ENCODE results near the gene KCNC1.

The KCNC1 gene

DNA sequence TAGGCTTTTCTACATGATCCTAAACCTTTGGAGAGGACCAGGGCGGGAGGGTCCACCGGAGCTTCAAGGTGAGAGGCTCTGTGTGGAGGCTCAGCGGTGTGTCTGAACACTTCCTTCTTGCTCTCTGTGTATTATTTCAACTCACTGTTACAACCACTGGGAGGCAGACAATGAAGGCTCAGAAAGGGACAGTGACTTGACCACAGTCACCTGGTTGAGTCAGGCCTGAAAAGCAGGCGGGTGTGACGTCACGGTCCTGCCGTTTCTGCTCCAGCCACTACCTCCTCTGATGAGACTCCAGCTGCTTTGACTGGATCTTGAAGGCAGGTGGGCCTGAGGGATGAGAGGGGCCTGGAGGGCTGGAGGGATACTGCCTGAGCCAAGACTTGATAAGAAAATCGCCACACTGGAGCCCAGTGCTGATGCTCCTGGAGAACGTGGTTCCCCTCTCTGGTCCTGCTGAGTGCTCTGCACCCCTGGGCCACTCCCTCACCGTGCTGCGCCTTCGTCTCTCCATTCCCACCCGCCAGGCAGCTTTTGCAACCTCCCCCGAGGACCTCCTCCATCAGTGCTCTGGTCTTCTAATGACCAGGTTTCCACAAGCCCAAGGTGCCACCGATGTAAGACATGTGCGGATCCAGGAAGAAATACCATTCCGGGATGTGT lies 27.9 kb downstream of the KCNC1 start:
- DNase-seq: no peak

GRCh38 chr11:17763244-17763643 lies 28.7 kb downstream of the KCNC1 start:
- no peak for DNase-seq

GRCh38 chr11:17763703-17764102 lies 29.1 kb downstream of the KCNC1 start:
- no peak for DNase-seq

DNA sequence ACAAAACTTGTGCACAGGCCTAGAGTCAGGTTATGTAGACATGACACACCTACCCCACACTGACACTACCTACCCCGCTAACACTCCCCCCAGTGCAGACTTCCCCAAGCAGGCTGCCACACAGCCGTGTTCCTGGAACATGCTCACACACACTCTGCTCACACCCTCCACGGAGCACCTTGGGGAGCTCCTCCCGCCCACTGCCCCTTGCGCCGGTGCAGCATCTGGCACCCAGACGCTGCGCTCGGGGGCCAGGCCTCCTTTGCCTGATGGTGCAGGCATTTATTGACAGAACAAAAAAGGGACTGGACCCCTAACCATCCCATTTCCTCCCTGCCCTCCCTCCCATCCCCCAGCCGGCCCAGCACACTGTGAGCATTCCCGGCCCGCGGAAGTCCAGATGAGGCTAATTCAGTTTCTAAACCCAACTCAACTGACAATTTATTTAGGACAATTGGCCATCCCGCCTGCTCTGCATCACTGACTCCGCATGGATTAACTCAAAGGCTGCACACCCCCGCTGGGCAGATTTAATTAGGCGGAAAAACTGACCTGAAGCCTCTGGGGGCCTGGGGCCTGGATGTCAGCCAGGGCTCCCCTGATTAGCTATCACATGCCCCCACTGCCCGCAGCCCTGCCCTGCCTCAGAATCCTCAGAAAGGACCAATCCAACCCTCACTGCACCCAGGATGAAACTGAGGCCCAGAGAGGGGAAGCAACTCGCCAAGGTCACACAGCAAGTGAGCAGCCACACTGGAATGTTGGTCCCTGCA lies 30.1 kb downstream of the KCNC1 start:
- no peak for DNase-seq

DNA sequence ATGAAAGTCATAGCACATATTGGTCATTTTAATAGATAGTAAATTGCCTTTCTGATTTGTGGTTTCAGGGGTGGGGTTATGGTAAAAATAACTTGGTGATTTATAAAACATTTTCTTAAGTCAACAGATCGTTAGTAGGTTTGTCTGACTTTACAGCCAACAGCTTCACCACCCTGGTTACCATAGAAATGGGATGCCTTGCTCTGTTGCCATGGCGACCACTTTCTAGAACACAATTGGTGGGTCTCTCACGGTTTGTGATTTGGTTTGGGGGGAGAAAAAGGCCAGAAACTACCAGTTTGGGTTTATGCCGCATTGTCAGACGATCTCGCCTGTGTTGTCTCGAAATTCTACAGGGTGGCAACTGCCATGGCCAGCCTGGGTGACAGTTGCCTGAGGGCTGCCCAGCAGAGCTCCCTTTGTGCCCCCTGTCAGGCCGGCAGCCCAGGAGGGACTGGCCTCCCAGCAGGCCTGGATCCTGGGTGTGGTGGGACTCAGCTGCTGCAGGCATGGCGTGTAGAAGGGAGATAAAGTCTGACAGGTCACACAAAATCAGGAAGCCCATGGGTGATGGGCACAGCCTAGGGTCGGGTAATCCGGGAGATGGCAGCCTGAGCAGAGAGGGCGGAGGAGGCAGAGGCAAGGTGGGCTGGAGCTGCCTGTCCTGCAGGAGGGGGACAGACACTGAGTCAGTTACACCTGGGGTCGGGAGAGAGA lies 30.9 kb downstream of the KCNC1 start:
- DNase-seq: no peak

DNA sequence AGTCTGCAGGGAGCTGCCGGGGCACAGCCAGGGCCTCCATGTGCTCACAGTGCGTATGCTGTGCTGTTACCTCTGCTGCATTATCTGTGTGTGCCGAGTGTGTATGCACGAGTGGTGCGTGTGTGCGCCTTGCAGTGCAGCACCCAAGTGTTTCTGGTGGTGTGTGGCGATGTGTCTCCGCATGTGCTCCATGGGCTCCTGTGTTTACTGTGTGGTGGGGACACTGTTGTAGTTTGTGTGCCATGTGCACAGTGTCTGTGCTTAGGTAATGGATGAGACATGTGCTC lies 31.4 kb downstream of the KCNC1 start:
- DNase-seq: no peak

DNA sequence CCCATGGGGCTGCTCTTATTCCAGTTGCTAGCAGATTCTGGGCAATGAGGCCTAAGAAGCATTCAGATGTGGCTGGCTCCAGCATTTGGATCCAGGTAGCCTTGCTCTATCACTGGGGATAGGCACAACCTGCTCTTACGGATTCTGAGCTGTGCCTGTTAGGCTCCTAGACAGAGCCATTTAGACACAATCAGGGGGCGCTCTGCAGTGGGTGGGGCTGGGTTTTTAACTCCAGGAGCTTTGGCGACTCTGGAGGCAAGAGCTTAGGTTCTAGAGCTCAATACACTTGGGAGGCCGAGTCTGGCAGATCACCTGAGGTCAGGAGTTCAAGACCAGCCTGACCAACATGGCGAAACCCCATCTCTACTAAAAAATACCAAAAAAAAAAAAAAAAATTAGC lies 32.0 kb downstream of the KCNC1 start:
- no peak for DNase-seq

DNA sequence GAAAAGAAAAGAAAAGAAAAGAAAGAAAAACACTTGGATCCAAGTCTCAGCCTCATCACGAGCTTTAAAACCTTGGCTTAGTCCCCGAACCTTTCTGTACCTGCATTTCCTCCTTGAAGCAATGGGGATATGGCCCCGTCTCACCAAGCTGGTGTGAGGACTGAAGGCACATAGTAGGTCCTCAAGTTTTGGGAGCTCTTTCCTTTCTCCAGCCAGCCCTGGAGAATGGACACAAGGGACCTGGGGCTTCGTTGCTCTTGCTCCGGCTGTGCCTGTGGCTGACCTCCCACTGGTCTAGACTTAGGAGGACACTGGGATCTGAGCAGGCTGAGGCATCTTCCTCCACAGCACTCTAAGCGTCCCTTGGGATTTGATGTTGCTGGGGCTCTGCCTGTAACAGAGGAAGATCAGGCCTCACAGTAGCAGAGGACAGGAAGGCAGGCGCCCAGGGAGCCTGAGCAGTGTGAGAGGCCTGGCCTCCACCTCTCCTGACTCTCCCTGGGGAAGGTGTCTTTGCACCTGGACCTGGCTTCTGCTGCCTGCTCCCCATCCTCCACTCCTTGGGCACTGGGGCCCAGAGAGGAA lies 32.8 kb downstream of the KCNC1 start:
- no peak for DNase-seq

- no peak for DNase-seq
Measured at GRCh38 chr11:17767914-17768313, 33.3 kb downstream of the KCNC1 start.

DNA sequence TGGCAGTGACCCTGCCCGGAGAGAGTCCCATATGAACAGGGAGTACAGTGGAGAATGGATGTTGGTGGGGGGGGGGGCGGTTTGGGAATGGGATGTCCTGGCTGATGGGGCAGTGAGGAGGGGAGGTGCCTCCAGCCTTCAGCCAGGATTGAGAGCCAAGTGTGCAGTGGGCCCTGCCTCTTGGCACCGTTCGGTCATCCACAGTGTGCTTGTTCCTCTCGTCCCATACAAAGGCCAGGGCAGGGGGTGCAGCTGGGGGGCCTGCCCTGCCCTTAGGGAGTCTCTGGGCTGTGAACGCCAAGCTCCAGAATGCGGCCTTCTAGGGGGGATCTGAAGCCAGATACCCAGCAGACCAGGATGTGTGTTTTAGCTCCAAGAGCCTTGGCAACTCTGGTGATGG lies 34.0 kb downstream of the KCNC1 start:
- DNase-seq: no peak

GRCh38 chr11:17769218-17769617 lies 34.6 kb downstream of the KCNC1 start:
- DNase-seq: no peak

- no peak for DNase-seq
Measured at GRCh38 chr11:17770048-17770652, 35.6 kb downstream of the KCNC1 start.

DNA sequence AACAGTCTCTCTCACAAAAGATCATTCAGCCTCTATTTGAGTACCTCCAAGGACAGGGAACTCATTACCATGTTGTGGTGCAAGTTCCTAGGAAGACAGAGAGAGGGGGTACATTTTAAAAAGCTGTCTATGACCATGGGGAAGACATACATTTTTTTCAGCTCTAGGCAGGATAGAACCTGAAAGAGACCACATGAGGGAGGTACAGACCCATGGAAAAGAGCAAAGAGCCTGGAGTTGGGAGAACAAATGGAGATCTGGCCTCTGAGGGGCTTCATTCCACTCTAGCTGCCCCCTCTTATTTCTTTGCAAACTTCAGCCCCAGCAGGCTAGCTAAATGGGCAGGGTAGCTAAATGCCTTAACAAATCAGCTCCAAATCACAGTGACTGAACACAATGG lies 36.3 kb downstream of the KCNC1 start:
- DNase-seq: no peak

GRCh38 chr11:17771415-17771814 lies 36.8 kb downstream of the KCNC1 start:
- no peak for DNase-seq

DNA sequence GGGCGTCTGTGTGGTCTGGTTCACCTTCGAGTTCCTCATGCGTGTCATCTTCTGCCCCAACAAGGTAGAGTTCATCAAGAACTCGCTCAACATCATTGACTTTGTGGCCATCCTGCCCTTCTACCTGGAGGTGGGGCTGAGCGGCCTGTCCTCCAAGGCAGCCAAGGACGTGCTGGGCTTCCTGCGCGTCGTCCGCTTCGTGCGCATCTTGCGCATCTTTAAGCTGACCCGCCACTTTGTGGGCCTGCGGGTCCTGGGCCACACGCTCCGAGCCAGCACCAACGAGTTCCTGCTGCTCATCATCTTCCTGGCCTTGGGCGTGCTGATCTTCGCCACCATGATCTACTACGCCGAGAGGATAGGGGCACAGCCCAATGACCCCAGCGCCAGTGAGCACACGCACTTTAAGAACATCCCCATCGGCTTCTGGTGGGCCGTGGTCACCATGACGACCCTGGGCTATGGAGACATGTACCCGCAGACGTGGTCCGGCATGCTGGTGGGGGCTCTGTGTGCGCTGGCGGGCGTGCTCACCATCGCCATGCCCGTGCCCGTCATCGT lies 37.3 kb downstream of the KCNC1 start:
- DNase-seq: no peak

- DNase-seq: no peak
Measured at GRCh38 chr11:17772704-17773600, 38.4 kb downstream of the KCNC1 start.

- DNase-seq: no peak
Measured at GRCh38 chr11:17773674-17774073, 39.1 kb downstream of the KCNC1 start.

DNA sequence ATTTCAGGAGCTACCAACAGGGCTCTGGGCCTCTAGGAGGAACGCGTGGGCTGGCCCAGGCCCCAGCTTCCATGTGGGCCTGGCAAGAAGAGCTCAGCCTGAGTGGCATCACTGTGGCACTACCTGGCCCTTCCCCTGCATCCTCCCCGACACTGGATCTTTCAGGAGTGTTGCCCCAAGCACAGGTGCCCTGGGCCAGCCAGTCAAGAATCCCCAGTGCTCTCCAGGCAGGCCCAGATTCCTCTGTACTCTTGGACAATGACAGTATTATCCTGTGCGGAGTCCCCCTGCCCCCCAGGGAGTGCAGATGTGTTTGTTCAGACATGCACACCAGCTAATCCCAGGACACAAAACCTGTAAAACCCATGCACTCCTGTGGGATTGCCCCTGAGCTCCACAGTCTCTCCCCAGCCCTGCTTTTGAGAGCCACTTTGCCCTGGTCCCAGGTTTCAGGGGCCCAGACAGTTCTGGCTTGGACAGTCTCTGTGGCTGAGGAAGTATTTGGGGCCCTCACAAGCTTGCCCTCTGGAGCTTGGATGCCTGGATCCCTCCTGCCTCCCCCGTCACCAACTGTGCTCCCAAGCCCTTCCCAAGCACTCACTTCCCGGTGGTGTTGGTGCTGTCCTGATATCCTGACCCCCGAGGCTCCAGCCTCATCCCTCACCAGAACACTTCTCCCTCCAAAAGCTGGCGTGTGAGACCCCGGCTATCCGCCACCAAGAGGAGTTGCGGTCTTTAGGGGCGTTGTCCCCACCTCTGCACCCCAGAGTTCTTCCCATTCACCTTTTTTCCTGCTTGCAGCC lies 39.9 kb downstream of the KCNC1 start:
- no peak for DNase-seq

DNA sequence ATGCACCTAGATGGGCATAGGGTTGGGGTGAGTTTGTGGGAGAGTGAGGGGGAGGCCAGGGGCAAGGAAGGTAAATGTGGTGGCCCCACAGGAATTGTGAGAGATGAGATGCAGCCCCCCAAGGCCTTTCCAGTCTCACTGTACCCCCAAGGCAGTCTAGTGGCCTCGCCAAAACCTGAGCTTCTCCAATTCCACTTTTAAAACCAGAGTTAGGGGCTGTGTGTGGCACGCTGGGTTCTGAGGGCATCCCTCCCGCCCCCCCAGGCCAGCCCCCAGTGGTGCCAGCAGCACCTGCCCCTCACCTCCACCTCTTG lies 40.4 kb downstream of the KCNC1 start:
- DNase-seq: no peak

- no peak for DNase-seq
Measured at GRCh38 chr11:17775507-17776211, 41.1 kb downstream of the KCNC1 start.

Measured in stimulated activated naive CD4-positive, alpha-beta T cell (primary cell).